Natural killer cell treated with Interleukin-12 subunit alpha and Interleukin-12 subunit beta and Interleukin-15 and Interleukin-18, amount 100 ng/mL, for 72 hours (primary cell): ENCODE results near the gene PKDREJ. TPM values are rescaled to one million over a fixed set of nuclear protein-coding genes. Genes with fewer than 3 reads are reported as not detected.
"Not testable (repeated sequence)": the region's sequence is repeated elsewhere in the genome, so short reads cannot be mapped to it uniquely, and the experiment has no call there.

ENCODE experiments used
- ATAC-seq, 2 donors: fragments of 150-1000 bp; cut with Tn5 transposase in 1 of 2; sonication (Bioruptor Pico), chemical (Tn5 transposase) in 1 of 2; 2 replicates each; pipeline ENCODE4 v1.10.0; 2021
- DNase-seq: peaks from one replicate; pipeline ENCODE4 v3.0.0; 2022; ENCODE audit warnings: low spot score
- H3K27ac Mint-ChIP-seq, 2 donors: 1 replicate in 1 of 2; 2 replicates in 1 of 2; pipeline ENCODE4 v1.8.0; 2022; ENCODE audit warnings: mixed read lengths in 2 of 2, mild to moderate bottlenecking in 1 of 2, moderate library complexity in 1 of 2
- H3K27me3 Mint-ChIP-seq, 2 donors: 1 replicate in 1 of 2; 2 replicates in 1 of 2; pipeline ENCODE4 v1.8.0; 2022; ENCODE audit warnings: mixed read lengths in 2 of 2
- H3K36me3 Mint-ChIP-seq: one replicate; pipeline ENCODE4 v1.8.0; 2022; ENCODE audit warnings: mixed read lengths
- H3K4me1 Mint-ChIP-seq, 2 donors: 1 replicate in 1 of 2; 2 replicates in 1 of 2; pipeline ENCODE4 v1.8.0; 2022; ENCODE audit warnings: low read depth in 2 of 2, mixed read lengths in 2 of 2, mild to moderate bottlenecking in 1 of 2
- H3K4me3 Mint-ChIP-seq: one replicate; pipeline ENCODE4 v1.8.0; 2022; ENCODE audit warnings: mixed read lengths
- H3K9me3 Mint-ChIP-seq: 2 replicates; pipeline ENCODE4 v1.8.0; 2022; ENCODE audit warnings: mixed read lengths
- total RNA-seq, 2 donors: library from RNA; stranded (reverse); gene quantifications; one replicate each; pipeline ENCODE4 v1.2.3, GENCODE V29; 2022

Gene PKDREJ, protein sequence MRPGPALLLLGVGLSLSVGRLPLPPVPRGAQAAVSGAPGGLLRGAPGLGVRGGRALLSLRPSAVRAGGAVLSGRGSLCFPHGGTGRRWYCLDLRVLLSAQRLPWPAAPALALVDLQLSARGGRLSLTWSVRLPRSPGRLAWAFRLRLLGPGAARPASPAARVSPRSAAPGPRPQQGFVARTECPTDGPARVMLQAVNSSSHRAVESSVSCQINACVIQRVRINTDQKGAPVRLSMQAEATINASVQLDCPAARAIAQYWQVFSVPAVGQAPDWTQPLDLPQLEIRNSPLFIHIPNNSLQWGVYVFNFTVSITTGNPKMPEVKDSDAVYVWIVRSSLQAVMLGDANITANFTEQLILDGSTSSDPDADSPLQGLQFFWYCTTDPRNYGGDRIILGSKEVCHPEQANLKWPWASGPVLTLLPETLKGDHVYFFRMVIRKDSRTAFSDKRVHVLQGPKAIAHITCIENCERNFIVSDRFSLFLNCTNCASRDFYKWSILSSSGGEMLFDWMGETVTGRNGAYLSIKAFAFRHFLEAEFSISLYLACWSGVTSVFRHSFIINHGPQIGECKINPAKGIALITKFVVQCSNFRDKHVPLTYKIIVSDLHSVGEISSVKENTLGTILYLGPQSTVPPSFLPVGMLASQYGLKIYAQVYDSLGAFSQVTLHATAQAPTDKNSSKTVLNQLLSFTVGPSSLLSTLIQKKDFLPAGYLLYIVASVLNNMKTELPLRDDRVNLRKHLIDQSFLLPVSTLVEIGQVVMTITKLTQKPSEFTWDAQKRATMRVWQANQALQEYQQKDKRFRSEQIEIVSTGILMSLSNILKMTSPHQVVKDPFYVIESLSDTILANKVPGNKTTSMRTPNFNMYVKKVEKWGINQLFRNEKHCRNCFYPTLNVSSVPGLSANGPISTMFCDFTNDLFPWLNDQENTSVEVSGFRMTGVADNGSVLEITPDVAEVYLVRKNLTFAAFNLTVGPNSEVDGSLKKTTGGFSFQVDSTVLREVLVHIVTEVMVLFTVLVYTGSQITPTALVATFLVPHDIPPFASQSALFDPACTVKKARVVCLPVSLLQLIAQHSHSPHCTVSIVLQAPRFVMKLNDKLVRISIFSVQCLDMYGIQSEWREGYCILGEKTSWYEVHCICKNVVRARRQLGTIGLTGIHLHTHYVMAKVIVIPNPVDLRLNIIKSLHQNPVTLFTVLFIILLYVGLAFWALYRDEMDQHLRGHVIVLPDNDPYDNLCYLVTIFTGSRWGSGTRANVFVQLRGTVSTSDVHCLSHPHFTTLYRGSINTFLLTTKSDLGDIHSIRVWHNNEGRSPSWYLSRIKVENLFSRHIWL (N-terminal part only)
- under 1 TPM in 1 of 2 donors, not detected in 1; 0.07 TPM for total RNA-seq

DNA sequence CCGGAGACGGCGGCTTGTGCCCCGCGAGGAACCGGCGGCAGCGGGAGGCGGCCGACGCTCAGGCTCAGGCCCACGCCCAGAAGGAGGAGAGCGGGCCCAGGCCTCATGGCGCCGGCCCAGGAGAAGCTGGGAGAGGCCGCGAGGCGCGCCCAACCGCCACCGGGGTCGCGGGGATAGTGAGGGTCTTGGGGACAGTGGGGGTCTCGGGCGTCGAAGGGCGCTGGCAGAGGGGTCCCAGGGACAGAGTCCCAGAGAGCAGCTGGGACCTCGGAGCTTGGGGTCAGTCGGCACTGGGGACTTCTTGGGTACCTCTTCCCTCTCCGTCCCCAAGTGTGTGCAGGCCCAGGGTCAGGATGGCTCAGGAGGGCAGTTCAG is at the start of gene PKDREJ:
Gene PKDREJ, minus strand, starts transcription at position 128 of the 375 bp plus-strand sequence. Its CDS starts 21 bp downstream, at position 107.
- no peak for DNase-seq
- Mint-ChIP-seq H3K36me3 (no peaks in the 10 kb centered on the region), H3K4me3 (peak within 1 kb of the TSS; percentile 70), H3K27ac (peak within 1 kb of the TSS; percentile 44 to 72), H3K9me3 (no peaks in the 10 kb centered on the region), H3K4me1 (peaks cover 23 to 30% of the 10 kb centered on the region in 2 donors), H3K27me3 (peaks cover 0 to 3% of the 10 kb centered on the region in 2 donors)
- ATAC-seq, result no peak

DNA sequence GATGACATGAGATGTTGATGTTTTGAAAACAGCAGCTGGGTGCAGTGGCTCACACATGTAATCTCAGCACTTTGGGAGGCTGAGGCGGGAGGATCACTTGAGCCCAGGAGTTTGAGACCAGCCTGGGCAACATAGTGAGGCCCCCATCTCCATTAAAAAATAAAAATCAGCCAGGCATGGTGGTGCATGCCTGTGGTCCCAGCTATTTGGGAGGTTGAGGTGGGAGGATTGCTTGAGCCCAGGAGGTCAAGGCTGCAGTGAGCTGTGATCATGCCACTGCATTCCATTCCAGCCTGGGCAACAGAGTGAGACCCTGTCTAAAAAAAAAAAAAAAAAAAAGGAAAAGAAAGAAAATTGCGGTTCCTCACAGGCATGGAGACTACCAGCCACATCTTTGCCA is 49.7 kb upstream of the PKDREJ start:
- not testable (repeated sequence) for H3K9me3 Mint-ChIP-seq, H3K27ac Mint-ChIP-seq, H3K4me3 Mint-ChIP-seq, H3K4me1 Mint-ChIP-seq, H3K27me3 Mint-ChIP-seq, DNase-seq, ATAC-seq
- peaks cover 12% of the 10 kb centered on the region for H3K36me3 Mint-ChIP-seq

DNA sequence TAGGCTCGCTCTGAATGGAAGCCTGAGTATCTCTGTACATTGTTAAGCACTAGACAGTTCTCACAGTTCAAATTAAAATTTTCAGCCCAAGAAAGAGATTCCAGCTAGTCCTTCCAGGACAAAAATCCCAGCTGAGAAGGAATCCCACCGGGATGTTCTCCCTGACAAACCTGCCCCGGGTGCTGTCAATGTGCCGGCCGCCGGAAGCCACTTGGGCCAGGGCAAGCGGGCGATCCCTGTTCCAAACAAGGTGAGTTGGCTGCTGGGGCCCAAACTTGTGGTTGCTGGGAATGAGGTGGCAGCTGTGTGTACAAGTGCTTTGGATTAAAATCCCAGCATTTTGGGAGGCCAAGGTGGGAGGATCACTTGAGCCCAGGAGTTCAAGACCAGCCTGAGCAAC is 48.9 kb upstream of the PKDREJ start:
- Mint-ChIP-seq H3K4me3 (no peak overlapping the region), H3K27ac (no peak overlapping the region)
- ATAC-seq, result no peak

DNA sequence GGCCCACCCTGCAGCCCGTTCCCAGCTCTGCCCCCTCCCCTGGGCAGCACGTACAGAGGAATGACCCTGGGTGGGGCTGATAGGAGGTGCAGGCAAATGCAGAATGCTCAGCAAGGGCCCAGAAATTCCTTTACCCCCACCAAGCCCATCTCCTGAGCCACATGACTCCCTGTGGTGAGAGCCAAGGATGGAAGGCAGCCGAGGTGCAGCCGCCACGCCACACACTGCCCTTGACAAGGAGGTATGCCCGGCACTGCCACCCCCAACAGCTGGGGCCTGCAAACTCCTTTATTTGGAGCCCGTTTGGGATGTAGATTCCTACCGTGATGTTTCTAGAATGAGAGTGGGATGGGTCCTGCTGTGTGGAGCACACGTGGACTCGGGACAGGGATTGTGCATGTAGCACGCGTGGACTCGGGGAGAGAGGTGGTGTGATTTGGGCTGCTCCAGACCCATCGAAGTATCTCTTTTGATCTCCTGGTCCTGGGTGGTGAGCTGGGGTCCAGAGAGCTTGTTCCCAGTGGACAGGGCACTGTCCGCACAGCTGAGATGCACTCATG is 46.5 kb upstream of the PKDREJ start:
- DNase-seq, result no peak
- no peak overlapping the region for H3K27ac Mint-ChIP-seq
- peaks cover 0 to 5% of the 10 kb centered on the region in 2 donors for H3K4me1 Mint-ChIP-seq
- no peak overlapping the region for H3K4me3 Mint-ChIP-seq
- no peaks in the 10 kb centered on the region for H3K27me3 Mint-ChIP-seq
- ATAC-seq, result no peak
- no peaks in the 10 kb centered on the region for H3K9me3 Mint-ChIP-seq
- H3K36me3 Mint-ChIP-seq, result peaks cover 6% of the 10 kb centered on the region

More for the DNA sequence above, 48.9 kb upstream of the PKDREJ start:
- H3K9me3 Mint-ChIP-seq, result no peaks in the 10 kb centered on the region
- no peak for DNase-seq
- H3K27me3 Mint-ChIP-seq, result no peaks in the 10 kb centered on the region
- peaks cover 6% of the 10 kb centered on the region for H3K36me3 Mint-ChIP-seq
- H3K4me1 Mint-ChIP-seq, result peaks cover 0 to 5% of the 10 kb centered on the region in 2 donors

DNA sequence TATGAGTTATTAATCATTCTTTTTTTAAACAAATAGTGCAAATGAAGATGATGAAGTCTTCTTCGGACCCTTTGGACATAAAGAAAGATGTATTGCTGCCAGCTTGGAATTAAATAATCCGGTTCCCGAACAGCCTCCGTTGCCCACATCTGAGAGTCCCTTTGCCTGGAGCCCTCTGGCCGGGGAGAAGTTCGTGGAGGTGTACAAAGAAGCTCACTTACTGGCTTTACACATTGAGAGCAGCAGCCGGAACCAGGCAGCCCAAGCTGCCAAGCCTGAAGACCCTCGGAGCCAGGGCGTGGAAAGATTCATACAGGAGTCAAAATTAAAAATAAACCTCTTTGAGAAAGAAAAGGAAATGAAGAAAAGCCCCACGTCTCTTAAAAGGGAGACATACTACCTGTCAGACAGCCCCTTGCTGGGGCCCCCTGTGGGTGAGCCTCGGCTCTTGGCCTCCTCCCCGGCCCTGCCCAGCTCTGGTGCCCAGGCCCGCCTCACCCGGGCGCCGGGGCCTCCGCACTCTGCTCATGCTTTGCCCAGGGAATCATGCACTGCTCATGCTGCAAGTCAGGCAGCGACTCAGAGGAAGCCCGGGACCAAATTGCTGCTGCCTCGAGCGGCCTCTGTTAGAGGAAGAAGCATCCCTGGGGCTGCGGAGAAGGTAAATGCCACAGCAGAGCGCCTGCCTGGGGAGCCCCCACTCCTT is 45.3 kb upstream of the PKDREJ start:
- no peak for DNase-seq
- ATAC-seq, result no peak
- Mint-ChIP-seq H3K4me1 (peaks cover under 1 to 8% of the 10 kb centered on the region in 2 donors), H3K9me3 (no peaks in the 10 kb centered on the region), H3K36me3 (peaks cover 6% of the 10 kb centered on the region), H3K27me3 (no peaks in the 10 kb centered on the region), H3K27ac (no peak overlapping the region), H3K4me3 (no peak overlapping the region)

DNA sequence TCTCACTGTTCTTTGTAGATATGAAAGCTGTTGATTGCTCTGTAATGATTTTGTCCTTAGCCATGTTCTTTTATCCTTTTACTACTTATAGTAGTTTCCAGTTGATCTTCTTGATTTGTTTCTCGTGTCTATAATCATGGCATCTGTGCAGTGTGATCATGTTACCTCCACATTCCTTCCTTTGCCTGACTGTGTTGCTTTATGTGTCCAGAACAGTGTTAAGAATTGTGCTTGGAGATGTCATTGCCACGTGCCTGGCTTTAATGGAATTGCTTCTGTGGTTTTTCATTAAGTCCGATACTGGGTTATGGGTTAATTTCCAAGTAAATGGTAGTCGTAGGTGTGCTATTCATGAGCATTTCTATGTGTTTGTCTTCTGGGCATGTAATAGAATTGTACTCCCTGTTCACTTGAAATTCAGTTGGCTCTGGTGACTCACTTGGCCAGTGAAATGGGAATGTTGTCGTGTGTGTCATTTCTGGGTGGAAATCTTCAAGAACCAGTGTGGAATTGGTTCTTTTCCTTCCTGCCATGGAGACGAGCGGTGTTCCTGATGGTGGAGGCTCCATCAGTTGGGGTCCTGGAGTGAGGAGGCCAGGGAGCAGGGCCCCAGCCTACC is 40.3 kb upstream of the PKDREJ start:
- DNase-seq, result no peak
- Mint-ChIP-seq H3K4me1 (peaks cover 12 to 20% of the 10 kb centered on the region in 2 donors), H3K27me3 (no peaks in the 10 kb centered on the region), H3K36me3 (peaks cover 16% of the 10 kb centered on the region), H3K4me3 (no peak overlapping the region), H3K27ac (no peak overlapping the region), H3K9me3 (no peaks in the 10 kb centered on the region)
- ATAC-seq, result no peak

DNA sequence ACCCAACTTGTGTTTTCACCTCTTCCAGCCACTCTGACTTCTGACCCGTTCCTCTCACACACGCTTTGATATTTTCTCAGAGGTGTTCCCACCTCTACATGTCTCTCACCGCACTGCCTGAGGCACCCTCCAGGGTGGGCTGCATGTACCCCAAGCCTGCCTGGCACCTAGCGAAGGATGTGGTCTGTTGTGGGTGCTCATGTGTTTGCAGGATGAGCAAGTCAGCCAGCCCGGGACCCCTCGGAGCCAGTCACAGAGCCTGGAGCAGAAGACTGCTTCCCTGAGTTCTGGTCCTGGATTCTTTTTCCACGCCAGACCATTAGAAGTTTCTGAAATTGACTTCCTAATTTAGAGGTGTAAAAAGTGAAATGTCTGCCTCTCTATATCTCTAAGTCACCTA is 37.3 kb upstream of the PKDREJ start:
- Mint-ChIP-seq H3K36me3 (peaks cover 22% of the 10 kb centered on the region), H3K4me3 (peak overlapping the region; percentile 16), H3K27ac (no peak overlapping the region), H3K9me3 (no peaks in the 10 kb centered on the region), H3K4me1 (peaks cover 28 to 39% of the 10 kb centered on the region in 2 donors), H3K27me3 (no peaks in the 10 kb centered on the region)
- DNase-seq (no peak), ATAC-seq (no peak)

DNA sequence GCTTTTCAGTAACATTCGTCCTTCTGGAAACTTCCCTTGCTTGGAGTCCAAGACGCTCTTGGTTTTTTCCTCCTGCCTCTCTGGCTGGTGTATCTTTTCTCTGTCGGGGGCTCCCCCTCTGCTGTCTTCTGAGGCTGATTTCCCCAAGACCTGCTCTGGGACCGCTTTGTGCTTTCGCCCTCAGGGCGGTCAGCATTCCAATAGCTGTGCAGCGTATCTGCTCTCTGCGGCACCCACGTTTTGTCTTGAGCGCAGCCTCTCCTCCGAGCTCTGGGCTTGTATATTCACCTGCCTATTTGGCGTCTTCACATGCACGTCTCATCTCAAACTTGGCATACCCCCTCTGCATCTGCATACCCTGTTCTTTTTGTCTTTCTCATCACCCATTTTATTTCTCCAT is 36.0 kb upstream of the PKDREJ start:
- Mint-ChIP-seq H3K4me1 (peaks cover 38 to 47% of the 10 kb centered on the region in 2 donors), H3K27me3 (no peaks in the 10 kb centered on the region), H3K36me3 (peaks cover 22% of the 10 kb centered on the region), H3K4me3 (peak overlapping the region; percentile 73), H3K27ac (peak overlapping the region in 1 of 2 donors; percentile 20), H3K9me3 (no peaks in the 10 kb centered on the region)
- DNase-seq, result no peak
- no peak for ATAC-seq

DNA sequence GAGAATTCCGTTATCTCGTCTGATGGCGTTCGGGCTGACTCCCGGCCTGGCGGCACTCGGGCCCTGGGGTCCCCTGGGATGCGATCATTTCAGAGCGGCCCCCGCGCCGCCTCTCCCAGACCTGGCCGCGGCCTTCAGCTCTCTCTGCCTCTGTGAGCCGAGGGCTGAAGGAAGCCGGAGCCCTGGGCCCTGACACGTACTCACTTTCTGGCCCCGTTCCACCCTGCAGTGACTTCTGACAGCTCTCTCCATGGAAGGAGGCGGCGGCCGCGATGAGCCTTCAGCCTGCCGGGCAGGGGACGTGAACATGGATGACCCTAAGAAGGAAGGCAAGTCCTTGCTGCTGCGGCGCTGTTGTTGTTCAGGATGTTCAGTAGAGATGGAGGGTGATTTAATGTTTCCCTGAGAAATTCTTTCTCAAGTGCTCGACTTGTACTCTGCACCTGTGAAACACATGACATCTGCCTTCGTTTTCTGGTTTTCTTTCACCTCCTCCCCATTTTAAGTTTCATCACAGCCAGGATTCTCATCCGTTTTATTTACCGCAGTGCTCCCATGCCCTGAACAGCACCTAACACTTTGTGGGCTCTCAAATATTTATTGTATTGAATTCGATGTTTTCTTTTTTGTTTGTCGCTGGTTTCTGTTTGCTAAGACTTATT is 34.1 kb upstream of the PKDREJ start:
- Mint-ChIP-seq H3K4me1 (peaks cover 49 to 51% of the 10 kb centered on the region in 2 donors), H3K36me3 (peaks cover 26% of the 10 kb centered on the region), H3K27me3 (no peaks in the 10 kb centered on the region), H3K4me3 (peak overlapping the region; percentile 97), H3K27ac (peak overlapping the region; percentile 97 to 100), H3K9me3 (no peaks in the 10 kb centered on the region)
- DNase-seq (no peak), ATAC-seq (peak; percentile 0 to 19)

DNA sequence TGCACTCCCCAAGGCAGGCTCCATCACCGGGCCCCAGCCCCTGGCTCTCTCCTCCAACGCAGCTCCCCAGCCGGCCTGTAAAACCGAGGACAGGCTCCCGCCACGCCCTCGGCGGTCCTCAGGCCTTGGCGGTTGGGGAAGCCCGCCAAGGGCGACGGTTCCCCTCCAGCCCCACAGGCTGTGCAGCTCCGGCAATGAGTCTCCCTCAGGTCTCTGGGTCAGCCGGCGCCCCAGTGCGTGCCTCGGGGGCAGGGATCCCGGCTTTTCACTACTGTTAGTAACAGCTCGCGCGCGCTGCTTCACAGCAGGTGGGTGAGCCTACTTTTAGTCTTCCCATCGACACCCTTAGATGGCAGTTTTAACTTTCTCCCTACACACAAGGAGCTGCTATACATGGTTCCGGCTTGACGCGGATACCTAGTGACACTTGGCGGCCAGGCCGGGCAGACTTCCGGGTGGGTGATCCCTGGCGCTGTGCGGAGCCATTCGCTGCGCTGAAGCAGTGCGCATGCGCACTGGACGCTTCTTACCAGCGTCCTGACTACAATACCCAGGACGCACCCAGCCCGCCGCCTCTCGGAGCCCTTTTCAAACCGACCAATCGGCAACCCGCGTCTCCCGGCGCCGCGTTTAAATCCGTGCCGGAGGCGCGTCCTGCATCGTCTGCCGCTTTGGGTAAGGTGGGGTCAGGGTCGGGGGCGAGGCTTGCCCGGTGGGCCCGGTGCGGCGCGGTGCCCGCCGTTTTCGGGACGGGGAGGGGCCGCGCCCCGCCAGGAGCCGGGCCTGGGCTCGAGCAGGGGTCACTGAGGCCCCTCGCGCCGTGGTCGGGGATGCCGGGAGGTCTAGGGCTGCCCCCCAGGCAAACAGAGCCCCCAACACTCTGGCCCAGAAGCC is 33.4 kb upstream of the PKDREJ start, which contains the start of gene GTSE1:
Gene GTSE1, plus strand, starts transcription at position 614 of the 894 bp plus-strand sequence. CDS start 531 bp downstream, outside the sequence.
- no peaks in the 10 kb centered on the region for H3K27me3 Mint-ChIP-seq
- H3K4me3 Mint-ChIP-seq, result peak within 1 kb of the TSS; percentile 97
- no peaks in the 10 kb centered on the region for H3K9me3 Mint-ChIP-seq
- DNase-seq (peak; percentile 98), ATAC-seq (peak; percentile 98 to 99)
- peaks cover 51 to 54% of the 10 kb centered on the region in 2 donors for H3K4me1 Mint-ChIP-seq
- peaks cover 28% of the 10 kb centered on the region for H3K36me3 Mint-ChIP-seq
- H3K27ac Mint-ChIP-seq, result peak within 1 kb of the TSS; percentile 97 to 100
